K562 (cell line): Measurements from ENCODE around the gene PRKACG. TPM values are rescaled to one million over a fixed set of nuclear protein-coding genes. Genes with fewer than 3 reads are reported as not detected.

Experiments
- ATF1 ChIP-seq, 2 experiments: fragments of 450-650 bp in 1 of 2; IDR thresholded peaks; 2 replicates each; pipeline ENCODE4 v1.6.1; 2016; ENCODE audit warnings: missing compliant biosample characterization in 1 of 2, missing genetic modification characterization in 1 of 2
- BCOR ChIP-seq: fragments of 450-650 bp; IDR thresholded peaks from 2 replicates; pipeline ENCODE4 v1.6.1; 2016
- CBFA2T2 ChIP-seq: fragments of 450-650 bp; conservative IDR thresholded peaks from 2 replicates; pipeline ENCODE4 v1.6.1; 2017; ENCODE audit warnings: mild to moderate bottlenecking
- COPS2 ChIP-seq: fragments of 450-650 bp; conservative IDR thresholded peaks from 2 replicates; pipeline ENCODE4 v1.6.1; 2016; ENCODE audit warnings: mild to moderate bottlenecking, moderate library complexity
- DPF2 ChIP-seq: fragments of 450-650 bp; IDR thresholded peaks from 2 replicates; pipeline ENCODE4 v1.6.1; 2016
- ESRRB ChIP-seq: fragments of 250-450 bp; sonication (Bioruptor Pico); IDR thresholded peaks from 2 replicates; pipeline ENCODE4 v1.5.0; 2020; ENCODE audit warnings: mild to moderate bottlenecking, moderate library complexity, borderline replicate concordance
- HDAC1 ChIP-seq, 2 experiments: fragments of 450-650 bp; IDR thresholded peaks; 2 replicates each; pipeline ENCODE4 v1.6.1; 2016 to 2017; ENCODE audit warnings: inconsistent platforms in 1 of 2, mild to moderate bottlenecking in 1 of 2, moderate library complexity in 1 of 2
- HDAC2 ChIP-seq: fragments of 450-650 bp; IDR thresholded peaks from 2 replicates; pipeline ENCODE4 v1.6.1; 2016; ENCODE audit warnings: mild to moderate bottlenecking
- JUND ChIP-seq, 2 experiments: IDR thresholded peaks; 2 replicates in 1 of 2; 3 replicates in 1 of 2; pipeline ENCODE4 v1.6.1; 2011; ENCODE audit warnings: borderline replicate concordance in 2 of 2, low read depth in 2 of 2, low read length in 2 of 2, improper control_type of control experiment in 1 of 2, missing biosample characterization in 1 of 2, missing genetic modification characterization in 1 of 2, missing genetic modification reagents in 1 of 2
- MECOM ChIP-seq: fragments of 250-450 bp; sonication (Bioruptor Pico); IDR thresholded peaks from 2 replicates; pipeline ENCODE4 v1.8.0; 2022; ENCODE audit warnings: inconsistent platforms
- MEF2A ChIP-seq: IDR thresholded peaks from 2 replicates; pipeline ENCODE4 v1.6.1; 2011; ENCODE audit warnings: low read depth, mild to moderate bottlenecking, low read length, moderate library complexity; ENCODE audit not compliant: control insufficient read depth
- MEIS2 ChIP-seq: fragments of 450-650 bp; IDR thresholded peaks from 2 replicates; pipeline ENCODE4 v1.6.1; 2014; ENCODE audit warnings: mild to moderate bottlenecking; ENCODE audit not compliant: partially characterized antibody
- NFATC3 ChIP-seq: fragments of 450-650 bp; IDR thresholded peaks from 2 replicates; pipeline ENCODE4 v1.6.1; 2017; ENCODE audit warnings: mild to moderate bottlenecking
- RBM14 ChIP-seq: fragments of 200-400 bp; formaldehyde crosslinking; IDR thresholded peaks from 2 replicates; pipeline ENCODE4 v1.6.1; 2018; ENCODE audit warnings: low read depth, mild to moderate bottlenecking, low read length, moderate library complexity, borderline replicate concordance; ENCODE audit not compliant: insufficient read depth
- SRF ChIP-seq, 2 experiments: fragments of 250-450, 450-650 bp in 1 of 2; sonication (Bioruptor Pico) in 1 of 2; sonication (generic) in 1 of 2; formaldehyde crosslinking; IDR thresholded peaks; 2 replicates each; pipeline versions ENCODE4 v1.5.0 to v1.5.1; 2020 to 2022; ENCODE audit warnings: mild to moderate bottlenecking in 1 of 2, missing genetic modification reagents in 1 of 2
- TAF1 ChIP-seq: IDR thresholded peaks from 2 replicates; pipeline ENCODE4 v1.6.1; 2011; ENCODE audit warnings: mild to moderate bottlenecking, low read length, moderate library complexity; ENCODE audit not compliant: insufficient read depth, control insufficient read depth, severe bottlenecking; ENCODE audit errors: extremely low read depth
- TEAD4 ChIP-seq, 2 experiments: sonication (generic) in 1 of 2; formaldehyde crosslinking in 1 of 2; IDR thresholded peaks; 2 replicates each; pipeline versions ENCODE4 v1.6.1 to v1.8.0; 2012 to 2022; ENCODE audit warnings: borderline replicate concordance in 1 of 2, inconsistent platforms in 1 of 2, low read length in 1 of 2, mild to moderate bottlenecking in 1 of 2, missing genetic modification reagents in 1 of 2
- ZKSCAN1 ChIP-seq: fragments of 150-350 bp; IDR thresholded peaks from 2 replicates; pipeline ENCODE4 v1.6.1; 2016; ENCODE audit warnings: low read depth, low read length
- polyA plus RNA-seq, 8 experiments: library from polyadenylated mRNA; depleted of rRNA in 4 of 8; stranded (reverse) in 5 of 8; unstranded in 3 of 8; fragments of >200 nt; fragmentation: Nextera tagmentation in 2 of 8; fragmentation: Illumina TruSeq in 1 of 8; extraction: Ambion mirVana in 2 of 8; extraction: Trizol in 1 of 8; gene quantifications; 2 replicates each; pipeline versions ENCODE4 v1.2.1 to v1.2.3, GENCODE V29; 2011 to 2014; ENCODE audit warnings: inconsistent platforms in 1 of 8, missing spikeins in 1 of 8
- total RNA-seq, 7 experiments: library from RNA; depleted of rRNA in 6 of 7; stranded (reverse); fragments of >200 nt in 6 of 7; fragmentation: Illumina TruSeq in 2 of 7; extraction: Trizol in 2 of 7; gene quantifications; 2 replicates each; pipeline versions ENCODE4 v1.2.1 to v1.2.3, GENCODE V29; 2011 to 2021; ENCODE audit warnings: low replicate concordance in 1 of 7
- TF ChIP-seq, protein P1 (sequence below): fragments of 250-450 bp; sonication (Bioruptor Pico); IDR thresholded peaks from 2 replicates; pipeline ENCODE4 v1.4.0; 2020; ENCODE audit warnings: mild to moderate bottlenecking, moderate library complexity
- TF ChIP-seq, protein P2 (sequence below): fragments of 250-450 bp; sonication (Bioruptor Pico); IDR thresholded peaks from 2 replicates; pipeline ENCODE4 v1.8.0; 2022; ENCODE audit warnings: moderate library complexity, mild to moderate bottlenecking, inconsistent platforms
- TF ChIP-seq, protein P3 (sequence below): fragments of 250-450 bp; sonication (Bioruptor Pico); IDR thresholded peaks from 2 replicates; pipeline ENCODE4 v1.8.0; 2021; ENCODE audit warnings: borderline replicate concordance, mild to moderate bottlenecking, moderate library complexity; ENCODE audit not compliant: poor library complexity, severe bottlenecking
- TF ChIP-seq, protein P4 (sequence below), 2 experiments: fragments of 450-650 bp in 1 of 2; sonication (generic) in 1 of 2; formaldehyde crosslinking in 1 of 2; IDR thresholded peaks in 1 of 2; conservative IDR thresholded peaks in 1 of 2; 2 replicates each; pipeline versions ENCODE4 v1.6.1 to v1.8.1; 2016 to 2023; ENCODE audit warnings: mild to moderate bottlenecking in 2 of 2, moderate library complexity in 2 of 2, inconsistent platforms in 1 of 2, missing genetic modification reagents in 1 of 2

The PRKACG gene
- total and polyA plus RNA-seq, 9 of the 15 experiments (the other 6 are each of a cell fraction or from before 2014, with no cell fraction given) = not detected

DNA sequence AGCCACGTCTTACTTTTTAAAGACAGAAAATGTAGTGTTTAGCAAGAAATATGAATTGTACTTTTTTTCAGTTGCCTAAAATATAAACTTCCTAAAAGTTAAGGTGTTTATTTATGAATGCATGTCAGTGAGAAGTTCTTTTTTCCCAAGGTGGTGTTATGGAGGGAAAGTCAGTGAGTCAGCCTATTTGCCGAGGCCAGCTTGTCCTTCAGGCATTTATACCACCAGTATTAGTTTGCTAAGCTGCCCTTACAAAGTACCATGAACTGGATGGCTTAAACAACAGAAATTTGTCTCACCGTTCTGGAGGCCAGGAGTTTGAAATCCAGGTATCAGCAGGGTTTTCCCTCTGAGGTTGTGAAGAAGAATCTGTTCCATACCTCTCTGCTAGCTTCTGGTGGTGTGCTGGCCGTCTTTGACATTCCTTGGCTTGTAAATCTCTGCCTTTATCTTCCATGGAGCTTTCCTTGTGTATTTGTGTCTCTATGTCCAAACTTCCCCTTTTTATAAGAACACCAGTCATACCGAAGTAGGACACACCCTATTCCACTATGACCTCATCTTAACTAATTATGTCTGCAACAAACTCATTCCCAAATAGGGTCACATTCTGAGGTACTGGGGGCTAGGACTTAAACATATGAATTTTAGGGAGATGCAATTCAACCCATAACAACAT, 38.4 kb downstream of the PRKACG start (continued):
- TF ChIP-seq, protein P1, sequence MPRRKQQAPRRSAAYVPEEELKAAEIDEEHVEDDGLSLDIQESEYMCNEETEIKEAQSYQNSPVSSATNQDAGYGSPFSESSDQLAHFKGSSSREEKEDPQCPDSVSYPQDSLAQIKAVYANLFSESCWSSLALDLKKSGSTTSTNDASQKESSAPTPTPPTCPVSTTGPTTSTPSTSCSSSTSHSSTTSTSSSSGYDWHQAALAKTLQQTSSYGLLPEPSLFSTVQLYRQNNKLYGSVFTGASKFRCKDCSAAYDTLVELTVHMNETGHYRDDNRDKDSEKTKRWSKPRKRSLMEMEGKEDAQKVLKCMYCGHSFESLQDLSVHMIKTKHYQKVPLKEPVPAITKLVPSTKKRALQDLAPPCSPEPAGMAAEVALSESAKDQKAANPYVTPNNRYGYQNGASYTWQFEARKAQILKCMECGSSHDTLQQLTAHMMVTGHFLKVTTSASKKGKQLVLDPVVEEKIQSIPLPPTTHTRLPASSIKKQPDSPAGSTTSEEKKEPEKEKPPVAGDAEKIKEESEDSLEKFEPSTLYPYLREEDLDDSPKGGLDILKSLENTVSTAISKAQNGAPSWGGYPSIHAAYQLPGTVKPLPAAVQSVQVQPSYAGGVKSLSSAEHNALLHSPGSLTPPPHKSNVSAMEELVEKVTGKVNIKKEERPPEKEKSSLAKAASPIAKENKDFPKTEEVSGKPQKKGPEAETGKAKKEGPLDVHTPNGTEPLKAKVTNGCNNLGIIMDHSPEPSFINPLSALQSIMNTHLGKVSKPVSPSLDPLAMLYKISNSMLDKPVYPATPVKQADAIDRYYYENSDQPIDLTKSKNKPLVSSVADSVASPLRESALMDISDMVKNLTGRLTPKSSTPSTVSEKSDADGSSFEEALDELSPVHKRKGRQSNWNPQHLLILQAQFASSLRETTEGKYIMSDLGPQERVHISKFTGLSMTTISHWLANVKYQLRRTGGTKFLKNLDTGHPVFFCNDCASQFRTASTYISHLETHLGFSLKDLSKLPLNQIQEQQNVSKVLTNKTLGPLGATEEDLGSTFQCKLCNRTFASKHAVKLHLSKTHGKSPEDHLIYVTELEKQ = no peak
- TF ChIP-seq NFATC3 (no peak), TAF1 (no peak), ESRRB (CRISPR knock-in tag) (no peak), DPF2 (peak; percentile 38; the same call in 1 of the 2 replicates), MEIS2 (peak; percentile 30), HDAC2 (peak; percentile 76), BCOR (no peak), MECOM (no peak), COPS2 (no peak), RBM14 (no peak), SRF (CRISPR knock-in tag; IDR thresholded peaks at IDR 0.05) (peak in 1 of 2 experiments; percentile 91; a peak in 2 of 4 replicates), ATF1 (CRISPR knock-in tag; IDR thresholded peaks at IDR 0.05) (no peak), ATF1 (tag; IDR thresholded peaks at IDR 0.05) (no peak), JUND (IDR thresholded peaks at IDR 0.05; ENCODE audit: borderline replicate concordance, low read depth, low read length) (peak; percentile 81), JUND (tag; IDR thresholded peaks at IDR 0.05; ENCODE audit: borderline replicate concordance, low read depth, low read length) (peak; percentile 84; the same call in 2 of the 3 replicates), TEAD4 (IDR thresholded peaks at IDR 0.05; ENCODE audit: low read length) (peak; percentile 29; the same call in 1 of the 2 replicates), TEAD4 (CRISPR knock-in tag; IDR thresholded peaks at IDR 0.05; ENCODE audit: borderline replicate concordance) (no peak), MEF2A (no peak), CBFA2T2 (no peak), ZKSCAN1 (no peak), HDAC1 (IDR thresholded peaks at IDR 0.05) (peak in 1 of 2 experiments; percentile 65; a peak in 1 of 4 replicates)
- TF ChIP-seq, protein P2, sequence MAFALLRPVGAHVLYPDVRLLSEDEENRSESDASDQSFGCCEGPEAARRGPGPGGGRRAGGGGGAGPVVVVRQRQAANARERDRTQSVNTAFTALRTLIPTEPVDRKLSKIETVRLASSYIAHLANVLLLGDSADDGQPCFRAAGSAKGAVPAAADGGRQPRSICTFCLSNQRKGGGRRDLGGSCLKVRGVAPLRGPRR = no peak
- TF ChIP-seq, protein P3, sequence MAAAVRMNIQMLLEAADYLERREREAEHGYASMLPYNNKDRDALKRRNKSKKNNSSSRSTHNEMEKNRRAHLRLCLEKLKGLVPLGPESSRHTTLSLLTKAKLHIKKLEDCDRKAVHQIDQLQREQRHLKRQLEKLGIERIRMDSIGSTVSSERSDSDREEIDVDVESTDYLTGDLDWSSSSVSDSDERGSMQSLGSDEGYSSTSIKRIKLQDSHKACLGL = no peak
- TF ChIP-seq, protein P4, sequence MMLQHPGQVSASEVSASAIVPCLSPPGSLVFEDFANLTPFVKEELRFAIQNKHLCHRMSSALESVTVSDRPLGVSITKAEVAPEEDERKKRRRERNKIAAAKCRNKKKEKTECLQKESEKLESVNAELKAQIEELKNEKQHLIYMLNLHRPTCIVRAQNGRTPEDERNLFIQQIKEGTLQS (IDR thresholded peaks at IDR 0.05) = peak; percentile 85
- TF ChIP-seq, protein P4 (CRISPR knock-in tag; conservative IDR thresholded peaks at IDR 0.05) = no peak
